NB4 (cell line): ENCODE measurements around the gene TNKS1BP1.

Experiments used
- CTCF ChIP-seq: IDR thresholded peaks from one replicate; pipeline ENCODE4 v1.5.1; 2012; ENCODE audit warnings: low read depth, low read length
- MAX ChIP-seq: IDR thresholded peaks from 2 replicates; pipeline ENCODE4 v1.6.1; 2011; ENCODE audit warnings: low read depth, low read length
- POLR2A ChIP-seq: IDR thresholded peaks from 2 replicates; pipeline ENCODE4 v1.6.1; 2011; ENCODE audit warnings: mild to moderate bottlenecking; ENCODE audit not compliant: insufficient read length; ENCODE audit errors: extremely low read depth

GRCh38 chr11:57353852-57354251 lies 29.1 kb upstream of the TNKS1BP1 start:
- TF ChIP-seq CTCF (no peak), POLR2A (no peak), MAX (no peak)
